ENCODE data around the gene NFATC2IP.

DNA sequence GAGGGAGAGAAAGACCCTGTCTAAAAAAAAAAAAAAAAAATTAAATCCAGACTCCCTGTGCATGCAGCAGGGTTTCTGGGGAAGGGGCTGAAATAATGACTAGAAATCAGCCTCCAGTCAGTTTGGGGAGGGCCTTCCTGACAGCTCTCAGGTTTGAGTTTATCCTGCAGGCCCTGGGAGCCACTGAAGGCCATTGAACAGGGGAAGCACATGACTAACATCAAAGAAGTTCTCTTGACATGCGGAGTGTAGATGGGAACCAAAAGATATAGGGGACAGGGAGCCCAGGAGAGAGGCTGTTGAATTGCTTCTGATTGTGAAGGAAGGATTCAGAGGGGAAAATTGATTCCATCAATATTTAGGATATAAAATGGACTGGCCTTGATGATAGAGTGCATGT, 22.9 kb upstream of the NFATC2IP start:
- TF ChIP-seq EZH2 (IDR thresholded peaks at IDR 0.05; ENCODE audit: borderline replicate concordance, low read depth, low read length, poor library complexity, severe bottlenecking), result no peak
- TF ChIP-seq, protein P1, sequence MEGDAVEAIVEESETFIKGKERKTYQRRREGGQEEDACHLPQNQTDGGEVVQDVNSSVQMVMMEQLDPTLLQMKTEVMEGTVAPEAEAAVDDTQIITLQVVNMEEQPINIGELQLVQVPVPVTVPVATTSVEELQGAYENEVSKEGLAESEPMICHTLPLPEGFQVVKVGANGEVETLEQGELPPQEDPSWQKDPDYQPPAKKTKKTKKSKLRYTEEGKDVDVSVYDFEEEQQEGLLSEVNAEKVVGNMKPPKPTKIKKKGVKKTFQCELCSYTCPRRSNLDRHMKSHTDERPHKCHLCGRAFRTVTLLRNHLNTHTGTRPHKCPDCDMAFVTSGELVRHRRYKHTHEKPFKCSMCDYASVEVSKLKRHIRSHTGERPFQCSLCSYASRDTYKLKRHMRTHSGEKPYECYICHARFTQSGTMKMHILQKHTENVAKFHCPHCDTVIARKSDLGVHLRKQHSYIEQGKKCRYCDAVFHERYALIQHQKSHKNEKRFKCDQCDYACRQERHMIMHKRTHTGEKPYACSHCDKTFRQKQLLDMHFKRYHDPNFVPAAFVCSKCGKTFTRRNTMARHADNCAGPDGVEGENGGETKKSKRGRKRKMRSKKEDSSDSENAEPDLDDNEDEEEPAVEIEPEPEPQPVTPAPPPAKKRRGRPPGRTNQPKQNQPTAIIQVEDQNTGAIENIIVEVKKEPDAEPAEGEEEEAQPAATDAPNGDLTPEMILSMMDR (conservative IDR thresholded peaks at IDR 0.05; ENCODE audit: low read depth, low read length), result no peak

All from A673 (cell line).